Activated CD4-positive, alpha-beta T cell treated with anti-CD3 and anti-CD28 coated beads, Interleukin-2, amount 50 U/mL, for 48 hours (primary cell): Measurements from ENCODE around the gene PDLIM7.
A peak's percentile ranks its signal among the peaks of the same experiment; 100 is the strongest.
"Not testable (repeated sequence)": the region's sequence is repeated elsewhere in the genome, so short reads cannot be mapped to it uniquely, and the experiment has no call there.

Source experiments
- DNase-seq, 2 experiments: peaks; one replicate each; pipeline ENCODE4 v3.0.0-alpha.2; 2020

PDLIM7 gene

GRCh38 chr5:177497292-177498012, at the start of gene PDLIM7:
Gene PDLIM7, minus strand, starts transcription at chr5:177497604. Its CDS starts 1,092 bp downstream, at chr5:177496512.
- peak; percentile 95 for DNase-seq

- DNase-seq = no peak
Measured at GRCh38 chr5:177546258-177546741, 48.9 kb upstream of the PDLIM7 start.

- DNase-seq = no peak
Measured at GRCh38 chr5:177545487-177546257, 48.3 kb upstream of the PDLIM7 start.

- no peak for DNase-seq
Measured at GRCh38 chr5:177542816-177543465, 45.5 kb upstream of the PDLIM7 start.

GRCh38 chr5:177540438-177540837, 43.0 kb upstream of the PDLIM7 start:
- DNase-seq = no peak

GRCh38 chr5:177539411-177539810, 42.0 kb upstream of the PDLIM7 start:
- DNase-seq = no peak

GRCh38 chr5:177538876-177539275, 41.5 kb upstream of the PDLIM7 start:
- DNase-seq = no peak

- DNase-seq = no peak
Measured at GRCh38 chr5:177537389-177538361, 40.3 kb upstream of the PDLIM7 start.

GRCh38 chr5:177536386-177536785, 39.0 kb upstream of the PDLIM7 start:
- no peak for DNase-seq

- DNase-seq = no peak
Measured at GRCh38 chr5:177535125-177535524, 37.7 kb upstream of the PDLIM7 start.

GRCh38 chr5:177534433-177534832, 37.0 kb upstream of the PDLIM7 start:
- not testable (repeated sequence) for DNase-seq

GRCh38 chr5:177531209-177531940, 34.0 kb upstream of the PDLIM7 start:
- DNase-seq = no peak

- DNase-seq = no peak
Measured at GRCh38 chr5:177530638-177531037, 33.2 kb upstream of the PDLIM7 start.

- no peak for DNase-seq
Measured at GRCh38 chr5:177529247-177530203, 32.1 kb upstream of the PDLIM7 start.

- no peak for DNase-seq
Measured at GRCh38 chr5:177528631-177529030, 31.2 kb upstream of the PDLIM7 start.

- DNase-seq = no peak
Measured at GRCh38 chr5:177527595-177527994, 30.2 kb upstream of the PDLIM7 start.

GRCh38 chr5:177526791-177527190, 29.4 kb upstream of the PDLIM7 start:
- no peak for DNase-seq

GRCh38 chr5:177526191-177526590, 28.8 kb upstream of the PDLIM7 start:
- DNase-seq = no peak

- no peak for DNase-seq
Measured at GRCh38 chr5:177524941-177525655, 27.7 kb upstream of the PDLIM7 start.

GRCh38 chr5:177524539-177524900, 27.1 kb upstream of the PDLIM7 start:
- DNase-seq = no peak
